EH (cell line): Measurements from ENCODE around the gene SPATA19.
A peak's percentile ranks its signal among the peaks of the same experiment; 100 is the strongest.

Experiments used
- DNase-seq: peaks from one replicate; pipeline ENCODE4 v3.0.0-alpha.2; 2015; ENCODE audit warnings: low read depth

SPATA19 gene

GRCh38 chr11:133835593-133836548 is 9.4 kb downstream of the SPATA19 start:
- DNase-seq = no peak

DNA sequence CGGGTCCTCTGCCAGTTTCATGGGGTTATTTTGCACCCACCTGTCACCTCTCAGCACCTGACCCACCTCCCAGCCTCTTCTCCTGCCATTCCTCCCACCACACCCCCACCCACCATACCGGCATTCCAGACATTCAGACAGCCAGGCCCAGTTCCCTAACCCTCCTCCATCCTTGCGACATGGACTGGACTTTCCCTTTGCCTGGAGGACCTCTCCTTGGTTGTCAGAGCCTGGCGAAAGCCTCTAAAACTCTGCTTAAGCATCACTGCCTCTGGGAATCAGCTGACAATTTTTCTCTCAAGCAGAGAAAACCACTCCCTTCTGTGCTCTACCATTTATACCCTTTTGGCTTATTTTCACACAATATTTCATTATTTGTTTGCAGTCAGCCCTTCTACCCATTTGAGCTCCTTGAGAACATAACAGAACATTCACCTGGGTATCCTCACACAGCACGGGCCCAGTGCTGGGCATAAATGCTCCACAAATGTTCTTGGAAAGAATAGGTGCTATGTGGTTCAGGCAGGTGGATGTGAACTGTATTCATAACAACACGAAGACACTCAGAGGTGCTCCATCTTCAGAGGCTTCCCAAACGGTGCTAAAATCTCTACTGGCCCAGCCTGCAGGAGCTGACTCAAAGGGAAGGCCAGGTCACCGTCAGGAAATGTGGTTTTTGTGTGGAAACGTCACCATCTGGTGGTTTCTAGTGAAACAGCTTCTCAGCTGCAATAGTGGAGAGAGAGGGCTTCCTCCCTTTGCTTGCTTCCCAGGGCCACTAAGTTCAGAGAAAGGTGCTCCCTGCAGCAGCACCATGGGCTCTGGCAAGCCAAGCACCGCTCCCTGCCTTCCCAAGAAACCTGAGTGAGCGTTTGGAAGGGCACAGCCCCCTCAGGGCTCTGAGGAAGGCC is 10.4 kb downstream of the SPATA19 start:
- peak; percentile 35 for DNase-seq

GRCh38 chr11:133833898-133834681 is 11.2 kb downstream of the SPATA19 start:
- DNase-seq = no peak

DNA sequence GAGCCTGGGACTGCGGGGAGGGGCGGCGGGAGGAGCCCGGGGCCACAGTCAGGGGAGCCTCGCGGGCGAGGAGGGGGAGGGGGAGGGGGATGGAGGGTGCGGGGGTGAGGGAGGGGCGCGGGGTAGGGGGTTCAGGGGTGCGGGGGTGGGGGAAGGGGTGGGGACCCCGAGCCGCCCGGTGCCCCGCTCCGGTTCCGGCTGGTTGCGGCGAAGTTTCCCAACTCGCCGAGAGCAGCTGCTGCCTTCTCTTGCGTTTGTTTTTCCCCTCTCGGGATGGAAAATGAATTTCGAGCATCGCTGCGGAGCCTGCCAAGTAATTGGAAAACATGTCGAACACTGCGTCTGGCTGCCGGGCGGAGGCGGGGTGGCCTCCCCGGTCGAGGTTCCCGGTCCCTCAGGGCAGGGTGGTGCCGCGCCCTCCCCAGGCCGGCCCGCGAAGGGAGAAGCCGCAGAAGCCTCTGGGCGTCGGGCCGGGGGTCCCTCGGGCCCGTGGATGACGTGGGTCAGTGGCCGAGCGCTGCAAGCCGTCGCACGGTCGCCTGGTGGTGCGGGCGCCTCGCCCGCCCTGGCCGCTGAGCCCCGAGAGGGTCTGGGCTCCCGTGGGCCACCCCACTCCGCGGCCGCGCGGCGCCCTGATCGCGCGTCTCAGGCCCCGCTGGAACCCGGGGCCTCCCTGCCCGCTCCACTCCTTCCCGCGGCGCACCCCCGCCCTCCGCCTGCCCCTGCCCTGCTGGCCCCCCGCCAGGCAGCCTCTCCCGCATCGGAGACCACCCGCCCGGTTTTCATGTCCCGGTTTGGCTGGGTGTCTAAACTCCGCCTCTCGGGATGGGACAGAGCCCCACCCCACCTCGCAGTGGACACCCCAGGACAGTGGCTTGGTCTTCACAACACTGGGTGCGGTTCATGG is 12.1 kb downstream of the SPATA19 start:
- no peak for DNase-seq

DNA sequence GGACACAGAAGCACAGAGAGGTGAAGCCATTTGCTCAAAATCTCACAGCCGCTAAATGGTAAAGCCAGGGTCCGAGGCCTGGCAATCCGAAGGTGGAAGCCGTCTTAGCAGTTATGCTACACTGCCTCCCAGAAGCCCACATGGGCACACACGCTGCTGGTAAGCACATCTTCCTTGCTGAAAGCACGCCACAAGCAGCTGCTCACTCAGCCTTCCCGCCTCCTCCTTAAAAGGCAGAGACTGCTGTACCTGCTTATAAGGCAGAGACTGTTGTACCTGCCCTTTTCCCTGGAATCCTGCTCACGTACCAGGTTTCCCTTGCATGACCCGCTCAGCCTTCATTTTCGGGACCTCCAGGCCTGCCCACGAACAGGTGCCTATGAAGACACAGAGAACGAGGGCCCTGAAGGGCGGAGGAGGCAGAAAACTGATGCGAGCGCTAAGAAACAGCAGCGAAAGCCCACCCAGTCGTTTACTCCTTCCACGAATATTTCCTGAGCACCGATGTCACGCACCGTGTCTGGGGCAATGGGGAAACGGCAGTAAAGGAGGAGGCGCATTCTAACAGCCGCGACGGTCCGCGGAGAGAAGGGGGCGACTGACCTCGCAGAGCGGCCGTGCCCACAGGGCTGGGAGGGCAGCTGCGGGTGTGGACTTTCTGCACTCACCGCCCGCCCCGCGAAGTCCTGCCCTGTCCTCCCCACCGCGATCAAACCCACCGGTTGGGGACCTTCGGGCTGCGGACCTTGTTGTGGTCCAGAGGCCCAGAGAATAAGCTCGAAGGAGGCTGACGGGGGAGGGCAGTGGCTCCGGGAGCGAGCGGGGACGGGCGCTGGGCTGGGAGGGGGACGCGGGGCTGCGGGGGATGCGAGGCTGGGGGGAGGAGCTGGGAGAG is 13.0 kb downstream of the SPATA19 start:
- no peak for DNase-seq

DNA sequence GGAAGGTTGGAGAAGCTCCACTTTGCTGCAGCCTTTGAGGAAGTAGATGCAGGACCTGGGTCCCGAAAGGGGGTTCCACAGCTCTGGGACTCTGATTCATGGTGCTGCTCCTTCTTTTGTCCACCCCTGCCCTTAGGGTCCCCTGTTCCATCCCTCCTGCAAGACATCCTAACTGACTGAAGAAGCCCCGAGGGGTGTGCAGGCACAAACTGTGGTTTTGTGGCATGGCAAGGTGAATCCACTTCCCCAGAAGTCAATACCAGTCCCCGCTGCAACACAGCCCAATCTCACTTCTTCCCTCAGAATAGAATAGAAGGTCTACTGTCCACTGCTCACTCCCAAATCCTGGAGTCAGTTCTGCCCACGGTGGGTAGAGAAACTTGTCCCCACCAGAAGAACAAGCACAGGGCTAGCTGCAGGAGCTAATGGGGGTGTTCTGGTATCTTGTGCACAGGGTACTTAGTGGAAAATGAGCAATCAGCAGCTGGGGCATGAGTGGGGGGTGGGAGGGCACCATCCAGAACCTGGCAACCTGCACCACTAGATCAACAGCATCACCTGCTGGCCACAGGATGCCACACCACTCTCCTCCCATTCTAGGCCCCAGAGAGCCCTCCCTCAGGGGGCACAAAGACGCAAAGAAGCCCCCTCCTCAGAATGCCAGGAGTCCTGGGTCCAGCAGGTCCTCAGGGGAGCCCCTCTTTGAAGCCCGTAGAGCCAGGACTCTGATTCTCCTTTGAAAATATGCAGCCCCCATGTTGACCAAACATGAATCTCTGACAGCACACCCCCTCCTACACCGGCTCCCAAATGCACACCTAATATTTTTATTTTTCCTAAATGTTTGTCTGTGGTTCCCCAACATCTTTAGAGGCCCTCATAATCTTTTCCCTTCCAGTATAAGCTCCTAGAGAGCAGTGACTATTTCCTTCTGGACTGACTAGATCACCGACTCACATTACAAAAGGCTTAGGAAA is 14.1 kb downstream of the SPATA19 start:
- DNase-seq = no peak

- DNase-seq = no peak
These were observed 15.7 kb downstream of the SPATA19 start for GRCh38 chr11:133829566-133829965.

- no peak for DNase-seq
These were observed 16.4 kb downstream of the SPATA19 start for GRCh38 chr11:133828871-133829270.

DNA sequence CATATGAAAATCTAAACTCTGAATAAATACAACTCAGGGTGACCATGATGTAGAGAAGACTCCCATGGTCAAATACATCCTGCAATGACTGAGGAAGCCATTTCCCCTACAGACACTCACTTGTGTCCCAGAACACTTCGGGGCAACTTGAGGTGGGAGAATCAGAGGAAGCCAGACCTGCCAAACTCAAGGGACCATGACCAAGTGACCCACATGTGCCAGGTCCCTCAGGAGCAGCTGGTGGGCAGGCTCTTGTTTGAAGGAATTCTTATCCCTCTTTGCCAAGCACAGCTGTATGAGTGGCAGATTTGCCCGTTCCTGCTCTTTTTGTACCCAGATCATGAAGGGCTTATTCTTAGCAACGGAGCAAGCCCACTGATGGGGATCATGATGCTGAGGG is 17.8 kb downstream of the SPATA19 start:
- no peak for DNase-seq

- DNase-seq = no peak
These were observed 18.4 kb downstream of the SPATA19 start for GRCh38 chr11:133826866-133827265.

GRCh38 chr11:133825666-133826065 is 19.6 kb downstream of the SPATA19 start:
- no peak for DNase-seq

- DNase-seq = no peak
These were observed 20.2 kb downstream of the SPATA19 start for GRCh38 chr11:133825156-133825555.

GRCh38 chr11:133824593-133824992 is 20.7 kb downstream of the SPATA19 start:
- no peak for DNase-seq

DNA sequence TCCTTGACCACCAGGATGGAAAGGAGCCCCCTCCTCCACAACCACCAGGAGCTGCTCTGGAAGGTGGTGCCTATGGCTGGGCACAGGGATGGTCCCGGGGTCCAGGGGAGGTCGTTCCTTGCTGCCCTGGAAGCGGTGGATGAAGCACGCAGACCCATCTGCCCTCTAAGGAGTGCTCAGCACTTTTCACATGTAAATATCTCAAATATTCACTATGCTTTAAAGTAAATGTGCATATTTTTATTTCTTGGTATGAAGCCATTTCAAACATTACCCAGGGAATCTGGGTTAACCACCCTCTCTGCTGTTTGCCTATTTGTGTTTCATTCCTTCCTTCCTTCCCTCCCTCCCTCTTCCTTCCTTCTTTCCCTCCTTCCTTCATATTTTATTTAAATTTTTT is 21.7 kb downstream of the SPATA19 start:
- no peak for DNase-seq

GRCh38 chr11:133823211-133823610 is 22.1 kb downstream of the SPATA19 start:
- DNase-seq = no peak

DNA sequence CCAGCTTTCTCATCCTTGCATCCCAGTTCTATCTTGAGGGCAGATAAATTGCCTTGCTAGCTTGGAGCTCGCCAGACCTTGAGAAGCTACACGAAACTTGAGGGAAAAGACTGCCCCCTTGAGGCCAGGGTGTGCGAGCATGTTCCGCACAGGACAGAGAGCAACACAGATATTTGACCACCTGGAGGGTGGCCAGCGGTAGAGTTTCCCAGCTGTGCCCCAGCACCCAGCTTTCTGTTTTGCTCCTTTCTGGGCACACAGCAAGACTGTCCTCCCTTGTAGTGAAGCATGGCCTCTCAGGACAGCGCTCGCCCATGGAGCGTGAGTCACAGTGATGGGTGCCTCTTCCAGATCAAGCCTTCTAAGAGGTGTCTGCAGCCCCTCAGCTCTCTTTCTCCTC is 23.5 kb downstream of the SPATA19 start:
- no peak for DNase-seq

GRCh38 chr11:133819746-133820315 is 25.5 kb downstream of the SPATA19 start:
- no peak for DNase-seq

DNA sequence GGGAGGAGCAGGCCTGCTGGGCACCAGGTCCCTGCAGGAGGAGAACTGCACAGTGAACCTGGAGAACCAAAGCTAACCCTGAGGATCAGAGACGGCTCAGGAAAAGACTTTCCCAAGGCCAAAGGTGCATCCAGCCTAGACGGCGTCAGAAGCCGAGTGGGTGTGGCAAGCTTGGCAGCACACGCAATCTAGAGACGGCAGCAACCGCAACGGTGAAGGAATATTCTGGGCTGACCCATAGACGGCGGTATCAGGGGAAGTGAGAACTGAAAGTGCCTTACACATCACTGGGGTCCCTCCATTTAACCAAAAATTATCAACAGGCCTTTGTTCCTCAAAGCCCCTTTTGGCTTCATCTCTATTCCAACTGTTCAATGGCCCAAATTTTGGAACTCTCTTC is 26.2 kb downstream of the SPATA19 start:
- DNase-seq = no peak
